HEK293 (cell line): ENCODE results near the gene AKR7A3.

ENCODE experiments used
- CTCF ChIA-PET: fragments of 350-600 bp; formaldehyde crosslinking; extraction: SDS; loops from one replicate; lab custom pipeline; 2021; ENCODE audit warnings: antibody characterized with exemption; lab: Yijun Ruan, JAX
- POLR2A ChIA-PET: fragments of 300-600 bp; formaldehyde crosslinking; extraction: SDS; loops from one replicate; lab custom pipeline; 2020; ENCODE audit warnings: antibody characterized with exemption, inconsistent platforms; lab: Yijun Ruan, JAX
- H3K27ac ChIP-seq: fragments of 200-500 bp; sonication (Bioruptor generic); 2 replicates; pipeline ENCODE4 v1.5.1; 2014; ENCODE audit warnings: low read depth, low read length, control low read depth, inconsistent platforms; ENCODE audit errors: extremely low read depth
- H3K36me3 ChIP-seq, 2 experiments: fragments of 200-500 bp in 1 of 2; sonication (Bioruptor generic) in 1 of 2; 1 replicate in 1 of 2; 2 replicates in 1 of 2; pipeline ENCODE4 v1.5.1; 2014 to 2017; ENCODE audit warnings: inconsistent platforms in 2 of 2, low read length in 2 of 2; ENCODE audit not compliant: control insufficient read depth in 2 of 2, insufficient read depth in 1 of 2
- H3K4me1 ChIP-seq: fragments of 200-500 bp; sonication (Bioruptor generic); 2 replicates; pipeline ENCODE4 v1.5.1; 2014; ENCODE audit warnings: mild to moderate bottlenecking, low read length, inconsistent platforms; ENCODE audit not compliant: control insufficient read depth, insufficient read depth
- H3K4me3 ChIP-seq: 2 replicates; pipeline ENCODE4 v1.5.1; 2011; ENCODE audit warnings: low read depth, mild to moderate bottlenecking, control low read depth, low read length, moderate library complexity
- H3K9me3 ChIP-seq: fragments of 200-500 bp; sonication (Bioruptor generic); 2 replicates; pipeline ENCODE4 v1.5.1; 2014; ENCODE audit warnings: low read depth, low read length, inconsistent platforms; ENCODE audit not compliant: control insufficient read depth, insufficient read depth
- CTCF ChIP-seq: fragments of 450-650 bp; formaldehyde crosslinking; IDR thresholded peaks from 2 replicates; pipeline ENCODE4 v1.5.1; 2016; ENCODE audit warnings: missing biosample characterization, missing genetic modification characterization
- KLF1 ChIP-seq: fragments of 450-650 bp; formaldehyde crosslinking; IDR thresholded peaks from 2 replicates; pipeline ENCODE4 v1.5.1; 2016; ENCODE audit warnings: missing biosample characterization, missing genetic modification characterization
- KLF16 ChIP-seq: fragments of 450-650 bp; formaldehyde crosslinking; IDR thresholded peaks from 2 replicates; pipeline ENCODE4 v1.5.1; 2017; ENCODE audit warnings: missing biosample characterization, missing genetic modification characterization
- MYNN ChIP-seq: fragments of 450-650 bp; formaldehyde crosslinking; IDR thresholded peaks from 2 replicates; pipeline ENCODE4 v1.5.1; 2016; ENCODE audit warnings: missing biosample characterization, missing genetic modification characterization, borderline replicate concordance
- REST ChIP-seq: fragments of 450-650 bp; formaldehyde crosslinking; IDR thresholded peaks from 2 replicates; pipeline ENCODE4 v1.5.1; 2016; ENCODE audit warnings: missing biosample characterization, missing genetic modification characterization
- ZBTB6 ChIP-seq: fragments of 450-650 bp; formaldehyde crosslinking; IDR thresholded peaks from 2 replicates; pipeline ENCODE4 v1.5.1; 2017; ENCODE audit warnings: missing biosample characterization, missing genetic modification characterization
- ZFP3 ChIP-seq: fragments of 450-650 bp; formaldehyde crosslinking; IDR thresholded peaks from 2 replicates; pipeline ENCODE4 v1.5.1; 2016; ENCODE audit warnings: low read depth, missing biosample characterization, missing genetic modification characterization
- ZNF114 ChIP-seq: fragments of 450-650 bp; formaldehyde crosslinking; IDR thresholded peaks from 2 replicates; pipeline ENCODE4 v1.5.0; 2017; ENCODE audit warnings: missing biosample characterization, missing genetic modification characterization
- ZNF121 ChIP-seq: fragments of 450-650 bp; formaldehyde crosslinking; IDR thresholded peaks from 2 replicates; pipeline ENCODE4 v1.5.1; 2016; ENCODE audit warnings: missing biosample characterization, missing genetic modification characterization
- ZNF140 ChIP-seq: fragments of 450-650 bp; formaldehyde crosslinking; IDR thresholded peaks from 2 replicates; pipeline ENCODE4 v1.5.1; 2016; ENCODE audit warnings: missing biosample characterization, missing genetic modification characterization
- ZNF155 ChIP-seq: fragments of 450-650 bp; formaldehyde crosslinking; IDR thresholded peaks from 2 replicates; pipeline ENCODE4 v1.5.1; 2016; ENCODE audit warnings: missing biosample characterization, missing genetic modification characterization
- ZNF174 ChIP-seq: fragments of 450-650 bp; formaldehyde crosslinking; IDR thresholded peaks from 2 replicates; pipeline ENCODE4 v1.5.0; 2017; ENCODE audit warnings: missing biosample characterization, mild to moderate bottlenecking, missing genetic modification characterization
- ZNF184 ChIP-seq: fragments of 450-650 bp; IDR thresholded peaks from 2 replicates; pipeline ENCODE4 v1.5.1; 2018; ENCODE audit warnings: missing biosample characterization, mild to moderate bottlenecking, missing genetic modification characterization
- ZNF223 ChIP-seq: fragments of 450-650 bp; formaldehyde crosslinking; IDR thresholded peaks from 2 replicates; pipeline ENCODE4 v1.5.1; 2016; ENCODE audit warnings: missing biosample characterization, missing genetic modification characterization
- ZNF248 ChIP-seq: fragments of 450-650 bp; formaldehyde crosslinking; IDR thresholded peaks from 2 replicates; pipeline ENCODE4 v1.5.1; 2017; ENCODE audit warnings: missing biosample characterization, missing genetic modification characterization
- ZNF37A ChIP-seq: fragments of 450-650 bp; IDR thresholded peaks from 2 replicates; pipeline ENCODE4 v1.5.1; 2018; ENCODE audit warnings: missing biosample characterization, missing genetic modification characterization
- ZNF514 ChIP-seq: fragments of 450-650 bp; formaldehyde crosslinking; IDR thresholded peaks from 2 replicates; pipeline ENCODE4 v1.5.1; 2016; ENCODE audit warnings: missing biosample characterization, missing genetic modification characterization
- ZNF623 ChIP-seq: fragments of 450-650 bp; formaldehyde crosslinking; IDR thresholded peaks from 2 replicates; pipeline ENCODE4 v1.5.1; 2016; ENCODE audit warnings: missing biosample characterization, missing genetic modification characterization
- ZNF645 ChIP-seq: fragments of 450-650 bp; formaldehyde crosslinking; IDR thresholded peaks from 2 replicates; pipeline ENCODE4; 2016; ENCODE audit warnings: missing biosample characterization, missing genetic modification characterization
- ZNF664 ChIP-seq: fragments of 450-650 bp; formaldehyde crosslinking; IDR thresholded peaks from 2 replicates; pipeline ENCODE4 v1.5.1; 2016; ENCODE audit warnings: missing biosample characterization, missing genetic modification characterization
- ZNF777 ChIP-seq: fragments of 450-650 bp; formaldehyde crosslinking; IDR thresholded peaks from 2 replicates; pipeline ENCODE4 v1.5.1; 2017; ENCODE audit warnings: missing biosample characterization, missing genetic modification characterization, borderline replicate concordance
- ZNF785 ChIP-seq: fragments of 450-650 bp; formaldehyde crosslinking; IDR thresholded peaks from 2 replicates; pipeline ENCODE4 v1.5.1; 2016; ENCODE audit warnings: missing biosample characterization, missing genetic modification characterization
- ZNF830 ChIP-seq: fragments of 450-650 bp; IDR thresholded peaks from 2 replicates; pipeline ENCODE4 v1.5.0; 2018; ENCODE audit warnings: missing biosample characterization, missing genetic modification characterization, low read depth, mild to moderate bottlenecking, moderate library complexity
- ZSCAN16 ChIP-seq: fragments of 450-650 bp; formaldehyde crosslinking; IDR thresholded peaks from 2 replicates; pipeline ENCODE4 v1.5.1; 2016; ENCODE audit warnings: missing biosample characterization, missing genetic modification characterization
- ZSCAN23 ChIP-seq: fragments of 450-650 bp; formaldehyde crosslinking; IDR thresholded peaks from 2 replicates; pipeline ENCODE4 v1.5.1; 2016; ENCODE audit warnings: missing biosample characterization, missing genetic modification characterization

Gene AKR7A3

GRCh38 chr1:19308509-19308907, 19.9 kb upstream of the AKR7A3 start:
- POLR2A ChIA-PET, result no interaction called here
- CTCF ChIA-PET, result no interaction called here
- peaks cover 2% of the 10 kb centered on the region; the same call in 1 of the 2 replicates for H3K4me1 ChIP-seq
- no peak overlapping the region for H3K27ac ChIP-seq
- H3K4me3 ChIP-seq, result no peak overlapping the region
- no peak for TF ChIP-seq ZNF248 (tag by site-specific recombination)
- TF ChIP-seq ZNF623 (tag by site-specific recombination), result no peak
- TF ChIP-seq ZBTB6 (tag by site-specific recombination), result no peak
- no peak for TF ChIP-seq ZSCAN23 (tag by site-specific recombination)
- TF ChIP-seq, all 188 proteins: peak for 0
- peaks cover 3 to 62% of the 10 kb centered on the region in 2 experiments; a peak in 2 of 3 replicates for H3K36me3 ChIP-seq
- no peaks in the 10 kb centered on the region for H3K9me3 ChIP-seq

GRCh38 chr1:19307794-19308508, 19.4 kb upstream of the AKR7A3 start:
- no peak overlapping the region for H3K27ac ChIP-seq
- peak; percentile 33; the same call in 1 of the 2 replicates for TF ChIP-seq KLF1
- no peak for TF ChIP-seq ZNF114
- TF ChIP-seq, all 188 proteins: peak for 1
- ChIA-PET POLR2A (no interaction called here), CTCF (no interaction called here)
- Histone ChIP-seq H3K4me3 (no peak overlapping the region), H3K4me1 (peaks cover 2% of the 10 kb centered on the region; the same call in 1 of the 2 replicates), H3K9me3 (no peaks in the 10 kb centered on the region), H3K36me3 (peaks cover 3 to 66% of the 10 kb centered on the region in 2 experiments; a peak in 2 of 3 replicates)

- Histone ChIP-seq H3K4me1 (peaks cover 2% of the 10 kb centered on the region; the same call in 1 of the 2 replicates), H3K36me3 (peaks cover 7 to 76% of the 10 kb centered on the region in 2 experiments; a peak in 2 of 3 replicates), H3K4me3 (no peak overlapping the region), H3K27ac (no peak overlapping the region), H3K9me3 (no peaks in the 10 kb centered on the region)
- POLR2A ChIA-PET, result no interaction called here
- no peak for TF ChIP-seq ZNF645 (tag by site-specific recombination)
- TF ChIP-seq ZNF664 (tag by site-specific recombination), result no peak
- no peak for TF ChIP-seq ZNF830
- no peak for TF ChIP-seq KLF16
- no peak for TF ChIP-seq CTCF
- TF ChIP-seq REST (tag by site-specific recombination), result no peak
- no peak for TF ChIP-seq MYNN
- no peak for TF ChIP-seq ZNF514
- no peak for TF ChIP-seq ZNF37A
- no peak for TF ChIP-seq ZFP3
- TF ChIP-seq ZSCAN16 (tag by site-specific recombination), result no peak
- TF ChIP-seq ZNF174 (tag by site-specific recombination), result no peak
- no peak for TF ChIP-seq ZNF223 (tag by site-specific recombination)
- TF ChIP-seq ZNF140 (tag by site-specific recombination), result no peak
- no peak for TF ChIP-seq ZNF184 (tag by site-specific recombination)
- TF ChIP-seq ZNF777 (tag by site-specific recombination), result no peak
- TF ChIP-seq ZNF155 (tag by site-specific recombination), result no peak
- no peak for TF ChIP-seq ZNF785 (tag by site-specific recombination)
- TF ChIP-seq ZNF121 (tag by site-specific recombination), result no peak
- CTCF ChIA-PET, result no interaction called here
These were observed 18.4 kb upstream of the AKR7A3 start for GRCh38 chr1:19306941-19307340.
